ENCODE measurements around the gene PLEKHO2. TPM values are rescaled to one million over a fixed set of nuclear protein-coding genes. Genes with fewer than 3 reads are reported as not detected.
A peak's percentile ranks its signal among the peaks of the same experiment; 100 is the strongest.

PLEKHO2 gene
- polyA plus RNA-seq, 1 donor = 16.2 TPM

- Histone ChIP-seq H3K4me3 (ENCODE audit: low read length) (peak overlapping the region; percentile 49), H3K9me3 (ENCODE audit: control insufficient read depth, low read depth, low read length) (no peaks in the 10 kb centered on the region), H3K36me3 (ENCODE audit: control insufficient read depth, insufficient read depth, low read length) (peaks cover 5% of the 10 kb centered on the region), H3K27me3 (ENCODE audit: control insufficient read depth, insufficient read depth, low read length) (peaks cover 10% of the 10 kb centered on the region), H3K27ac (ENCODE audit: low read length) (no peak overlapping the region), H3K4me1 (ENCODE audit: control insufficient read depth, insufficient read depth, low read length) (peaks cover 12% of the 10 kb centered on the region)
- peak in 1 of 2 donors; percentile 31 for DNase-seq
- WGBS (ENCODE audit: insufficient coverage, low lambda C conversion rate) = no CpG with 5 or more reads among the region's 17 CpGs
These were observed 16.7 kb upstream of the PLEKHO2 start for GRCh38 chr15:64824929-64825430.

GRCh38 chr15:64825431-64826294, 16.1 kb upstream of the PLEKHO2 start, which contains the start of gene PIF1:
Gene PIF1, minus strand, starts transcription at chr15:64825647. Its CDS starts 1,312 bp downstream, at chr15:64824335.
- H3K4me1 ChIP-seq (ENCODE audit: control insufficient read depth, insufficient read depth, low read length) = peaks cover 12% of the 10 kb centered on the region
- H3K4me3 ChIP-seq (ENCODE audit: low read length) = peak within 1 kb of the TSS; percentile 49
- H3K27ac ChIP-seq (ENCODE audit: low read length) = peak within 1 kb of the TSS; percentile 42
- peak; percentile 94 to 97 for DNase-seq
- no peaks in the 10 kb centered on the region for H3K9me3 ChIP-seq (ENCODE audit: control insufficient read depth, low read depth, low read length)
- peaks cover 3% of the 10 kb centered on the region for H3K36me3 ChIP-seq (ENCODE audit: control insufficient read depth, insufficient read depth, low read length)
- WGBS (ENCODE audit: insufficient coverage, low lambda C conversion rate) = no CpG with 5 or more reads among the region's 35 CpGs
- peaks cover 10% of the 10 kb centered on the region for H3K27me3 ChIP-seq (ENCODE audit: control insufficient read depth, insufficient read depth, low read length)

GRCh38 chr15:64828985-64829384, 12.7 kb upstream of the PLEKHO2 start:
- H3K9me3 ChIP-seq (ENCODE audit: control insufficient read depth, low read depth, low read length) = no peaks in the 10 kb centered on the region
- H3K27ac ChIP-seq (ENCODE audit: low read length) = no peak overlapping the region
- H3K27me3 ChIP-seq (ENCODE audit: control insufficient read depth, insufficient read depth, low read length) = peaks cover 5% of the 10 kb centered on the region
- DNase-seq = no peak
- no CpG with 5 or more reads among the region's 5 CpGs for WGBS (ENCODE audit: insufficient coverage, low lambda C conversion rate)
- peaks cover 10% of the 10 kb centered on the region for H3K4me1 ChIP-seq (ENCODE audit: control insufficient read depth, insufficient read depth, low read length)
- no peaks in the 10 kb centered on the region for H3K36me3 ChIP-seq (ENCODE audit: control insufficient read depth, insufficient read depth, low read length)
- H3K4me3 ChIP-seq (ENCODE audit: low read length) = no peak overlapping the region

- no peak overlapping the region for H3K27ac ChIP-seq (ENCODE audit: low read length)
- no peak for DNase-seq
- H3K36me3 ChIP-seq (ENCODE audit: control insufficient read depth, insufficient read depth, low read length) = no peaks in the 10 kb centered on the region
- H3K4me1 ChIP-seq (ENCODE audit: control insufficient read depth, insufficient read depth, low read length) = peaks cover 3% of the 10 kb centered on the region
- WGBS (ENCODE audit: insufficient coverage, low lambda C conversion rate) = no CpG with 5 or more reads among the region's 4 CpGs
- no peaks in the 10 kb centered on the region for H3K9me3 ChIP-seq (ENCODE audit: control insufficient read depth, low read depth, low read length)
- no peaks in the 10 kb centered on the region for H3K27me3 ChIP-seq (ENCODE audit: control insufficient read depth, insufficient read depth, low read length)
- H3K4me3 ChIP-seq (ENCODE audit: low read length) = no peak overlapping the region
These were observed 8.0 kb upstream of the PLEKHO2 start for GRCh38 chr15:64833690-64834089.

DNA sequence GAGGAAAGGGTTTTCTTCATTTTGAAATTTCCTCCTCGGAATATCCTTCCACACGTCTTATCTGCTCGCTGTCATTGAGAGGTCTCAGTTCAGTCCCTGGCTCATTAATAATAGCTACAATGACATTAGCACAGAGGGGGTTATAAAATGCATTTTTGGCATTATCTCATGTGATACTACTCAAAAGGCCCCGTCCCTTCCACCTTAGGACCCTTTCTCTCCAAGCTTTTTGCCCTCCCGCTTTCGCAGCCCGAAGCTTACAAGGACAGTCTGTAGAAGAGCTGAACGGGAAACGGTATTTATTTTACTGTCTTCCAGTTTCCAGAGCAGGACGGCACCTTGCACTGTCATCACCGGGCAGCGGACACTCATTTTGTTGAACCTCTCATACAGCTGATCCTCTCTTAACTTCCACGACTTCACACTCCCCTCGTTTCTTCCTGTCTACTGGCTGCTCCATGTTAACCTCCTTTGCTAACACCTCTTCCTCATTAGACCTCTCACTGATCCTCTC, 5.6 kb upstream of the PLEKHO2 start:
- Histone ChIP-seq H3K36me3 (ENCODE audit: control insufficient read depth, insufficient read depth, low read length) (no peaks in the 10 kb centered on the region), H3K4me1 (ENCODE audit: control insufficient read depth, insufficient read depth, low read length) (peaks cover 7% of the 10 kb centered on the region), H3K27ac (ENCODE audit: low read length) (no peak overlapping the region), H3K4me3 (ENCODE audit: low read length) (no peak overlapping the region), H3K27me3 (ENCODE audit: control insufficient read depth, insufficient read depth, low read length) (no peaks in the 10 kb centered on the region), H3K9me3 (ENCODE audit: control insufficient read depth, low read depth, low read length) (no peaks in the 10 kb centered on the region)
- no peak for DNase-seq
- WGBS (ENCODE audit: insufficient coverage, low lambda C conversion rate) = 75% methylated on average over 3 of the region's 14 CpGs

DNA sequence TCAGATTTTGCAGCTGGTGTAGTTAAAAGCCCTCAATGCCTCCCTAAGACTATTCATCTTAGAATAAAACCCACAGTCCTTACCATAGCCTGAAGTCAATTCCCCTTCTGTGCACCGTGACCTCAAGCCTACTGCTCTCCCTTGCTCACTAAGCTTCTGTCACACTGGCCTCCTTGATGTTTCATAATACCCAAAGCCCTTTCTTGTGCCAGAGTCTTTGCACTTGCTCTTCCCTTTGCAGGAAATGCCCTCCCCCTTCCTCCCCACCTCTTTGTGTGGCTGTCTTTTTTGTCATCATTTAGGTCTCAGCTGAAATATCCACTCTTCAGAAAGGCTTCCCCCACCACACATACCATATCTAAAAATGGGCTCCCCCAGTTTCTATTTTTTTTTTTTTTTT, 4.2 kb upstream of the PLEKHO2 start:
- no peaks in the 10 kb centered on the region for H3K36me3 ChIP-seq (ENCODE audit: control insufficient read depth, insufficient read depth, low read length)
- DNase-seq = no peak
- H3K27ac ChIP-seq (ENCODE audit: low read length) = no peak overlapping the region
- no peaks in the 10 kb centered on the region for H3K9me3 ChIP-seq (ENCODE audit: control insufficient read depth, low read depth, low read length)
- H3K4me1 ChIP-seq (ENCODE audit: control insufficient read depth, insufficient read depth, low read length) = peaks cover 9% of the 10 kb centered on the region
- WGBS (ENCODE audit: insufficient coverage, low lambda C conversion rate) = no CpG with 5 or more reads among the region's 1 CpG
- no peaks in the 10 kb centered on the region for H3K27me3 ChIP-seq (ENCODE audit: control insufficient read depth, insufficient read depth, low read length)
- H3K4me3 ChIP-seq (ENCODE audit: low read length) = no peak overlapping the region

- no peaks in the 10 kb centered on the region for H3K36me3 ChIP-seq (ENCODE audit: control insufficient read depth, insufficient read depth, low read length)
- H3K4me3 ChIP-seq (ENCODE audit: low read length) = peak overlapping the region; percentile 61
- H3K27ac ChIP-seq (ENCODE audit: low read length) = peak overlapping the region; percentile 80
- no peaks in the 10 kb centered on the region for H3K9me3 ChIP-seq (ENCODE audit: control insufficient read depth, low read depth, low read length)
- no CpG with 5 or more reads among the region's 12 CpGs for WGBS (ENCODE audit: insufficient coverage, low lambda C conversion rate)
- no peak for DNase-seq
- H3K4me1 ChIP-seq (ENCODE audit: control insufficient read depth, insufficient read depth, low read length) = peaks cover 32% of the 10 kb centered on the region
- H3K27me3 ChIP-seq (ENCODE audit: control insufficient read depth, insufficient read depth, low read length) = no peaks in the 10 kb centered on the region
These were observed 713 bp upstream of the PLEKHO2 start for GRCh38 chr15:64841060-64841343.

- peak overlapping the region; percentile 86 for H3K4me3 ChIP-seq (ENCODE audit: low read length)
- H3K36me3 ChIP-seq (ENCODE audit: control insufficient read depth, insufficient read depth, low read length) = no peaks in the 10 kb centered on the region
- whole genome bisulfite sequencing (ENCODE audit: insufficient coverage, low lambda C conversion rate) = no CpG with 5 or more reads among the region's 26 CpGs
- no peaks in the 10 kb centered on the region for H3K9me3 ChIP-seq (ENCODE audit: control insufficient read depth, low read depth, low read length)
- H3K27me3 ChIP-seq (ENCODE audit: control insufficient read depth, insufficient read depth, low read length) = no peaks in the 10 kb centered on the region
- H3K27ac ChIP-seq (ENCODE audit: low read length) = peak overlapping the region; percentile 64
- DNase-seq = peak in 1 of 2 donors; percentile 55
- H3K4me1 ChIP-seq (ENCODE audit: control insufficient read depth, insufficient read depth, low read length) = peaks cover 32% of the 10 kb centered on the region
These were observed 603 bp downstream of the PLEKHO2 start for GRCh38 chr15:64842096-64842939.

DNA sequence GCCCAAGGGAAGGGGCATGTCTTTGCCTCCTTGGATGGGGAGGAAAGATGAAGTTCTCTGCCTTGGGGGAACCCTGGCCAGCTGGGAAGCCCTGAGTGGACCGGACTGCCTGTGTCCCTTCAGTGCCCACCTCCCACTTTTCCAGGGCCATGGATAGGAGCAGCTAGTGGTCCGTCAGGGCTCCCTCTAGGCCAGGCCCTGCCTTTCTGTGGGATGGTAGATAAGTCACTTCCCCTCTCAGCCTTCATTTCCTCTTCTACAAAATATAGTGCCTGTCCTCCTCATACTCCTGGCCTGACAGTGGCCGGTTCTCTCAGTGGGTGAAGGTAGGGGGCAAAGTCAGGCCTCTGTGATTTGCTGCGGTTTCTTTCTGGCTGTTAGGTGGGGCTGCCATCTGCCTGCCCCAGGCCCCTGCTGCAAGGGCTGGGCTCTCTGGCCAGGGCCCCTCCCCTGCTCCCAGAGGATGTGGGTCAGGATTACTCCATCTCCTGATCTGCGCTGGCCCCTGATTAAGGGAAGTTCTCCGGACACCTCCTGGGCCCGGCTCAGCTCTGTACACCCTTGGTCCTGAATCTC, 1.4 kb downstream of the PLEKHO2 start:
- WGBS (ENCODE audit: insufficient coverage, low lambda C conversion rate) = no CpG with 5 or more reads among the region's 7 CpGs

DNA sequence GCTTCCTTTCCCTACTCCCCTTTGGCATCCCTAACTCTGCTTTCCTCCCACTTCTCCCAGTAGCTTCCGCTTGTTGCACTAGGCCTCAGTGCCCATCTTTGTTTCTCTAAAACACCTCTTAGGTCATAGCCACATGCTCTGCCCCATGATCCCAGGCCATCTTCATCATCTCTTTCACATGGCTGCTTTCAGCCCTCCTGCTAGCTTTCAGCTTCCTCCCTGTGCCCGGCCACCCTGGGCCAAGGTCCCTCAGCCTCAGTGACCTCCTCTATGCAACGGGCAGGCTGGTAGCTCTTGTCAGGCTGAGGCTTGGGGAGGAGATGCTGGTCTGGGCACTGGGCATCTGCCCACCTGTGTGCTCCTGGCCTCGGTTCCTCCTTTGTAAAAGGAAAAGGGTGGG, 2.3 kb downstream of the PLEKHO2 start:
- Histone ChIP-seq H3K27me3 (ENCODE audit: control insufficient read depth, insufficient read depth, low read length) (no peaks in the 10 kb centered on the region), H3K4me3 (ENCODE audit: low read length) (peak overlapping the region; percentile 12), H3K36me3 (ENCODE audit: control insufficient read depth, insufficient read depth, low read length) (peaks cover 9% of the 10 kb centered on the region), H3K4me1 (ENCODE audit: control insufficient read depth, insufficient read depth, low read length) (peaks cover 32% of the 10 kb centered on the region), H3K9me3 (ENCODE audit: control insufficient read depth, low read depth, low read length) (no peaks in the 10 kb centered on the region), H3K27ac (ENCODE audit: low read length) (no peak overlapping the region)
- no peak for DNase-seq
- WGBS (ENCODE audit: insufficient coverage, low lambda C conversion rate) = 100% methylated on average over 1 of the region's 4 CpGs

More for the DNA sequence above, 1.4 kb downstream of the PLEKHO2 start:
- Histone ChIP-seq H3K27ac (ENCODE audit: low read length) (peak overlapping the region; percentile 37), H3K27me3 (ENCODE audit: control insufficient read depth, insufficient read depth, low read length) (no peaks in the 10 kb centered on the region), H3K9me3 (ENCODE audit: control insufficient read depth, low read depth, low read length) (no peaks in the 10 kb centered on the region), H3K36me3 (ENCODE audit: control insufficient read depth, insufficient read depth, low read length) (peaks cover 3% of the 10 kb centered on the region), H3K4me3 (ENCODE audit: low read length) (peak overlapping the region; percentile 86), H3K4me1 (ENCODE audit: control insufficient read depth, insufficient read depth, low read length) (peaks cover 32% of the 10 kb centered on the region)
- DNase-seq = no peak
